Stimulated activated CD8-positive, alpha-beta memory T cell treated with anti-CD3 and anti-CD28 coated beads, Interleukin-4, amount 100 ng/mL, for 24 hours (primary cell): Measurements from ENCODE around the gene NPB.
A peak's percentile ranks its signal among the peaks of the same experiment; 100 is the strongest.
"Not testable (repeated sequence)": the region's sequence is repeated elsewhere in the genome, so short reads cannot be mapped to it uniquely, and the experiment has no call there.

ENCODE experiments used
- DNase-seq: peaks from one replicate; pipeline ENCODE4 v3.0.0-alpha.2; 2020; ENCODE audit warnings: low read depth

Gene NPB

DNA sequence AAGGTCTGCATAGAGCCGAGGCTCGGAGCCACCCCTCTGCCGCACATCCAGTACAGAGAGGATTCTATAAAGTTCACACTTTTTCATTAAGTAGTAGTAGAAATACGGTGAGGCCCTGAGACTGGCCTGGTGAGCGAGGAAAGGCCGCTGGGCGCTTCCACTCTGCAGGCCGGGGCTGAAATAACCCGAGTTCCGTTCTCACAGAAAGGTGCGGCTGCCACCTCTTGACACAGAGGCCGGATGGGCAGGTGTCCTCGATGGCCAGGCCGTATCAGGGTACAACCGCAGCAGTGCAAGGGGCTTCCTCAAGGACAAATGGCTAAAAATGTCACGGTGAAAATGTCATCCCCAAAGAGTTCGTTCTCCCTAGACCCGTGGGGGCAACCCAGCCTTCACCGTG lies 9.9 kb downstream of the NPB start:
- no peak for DNase-seq

DNA sequence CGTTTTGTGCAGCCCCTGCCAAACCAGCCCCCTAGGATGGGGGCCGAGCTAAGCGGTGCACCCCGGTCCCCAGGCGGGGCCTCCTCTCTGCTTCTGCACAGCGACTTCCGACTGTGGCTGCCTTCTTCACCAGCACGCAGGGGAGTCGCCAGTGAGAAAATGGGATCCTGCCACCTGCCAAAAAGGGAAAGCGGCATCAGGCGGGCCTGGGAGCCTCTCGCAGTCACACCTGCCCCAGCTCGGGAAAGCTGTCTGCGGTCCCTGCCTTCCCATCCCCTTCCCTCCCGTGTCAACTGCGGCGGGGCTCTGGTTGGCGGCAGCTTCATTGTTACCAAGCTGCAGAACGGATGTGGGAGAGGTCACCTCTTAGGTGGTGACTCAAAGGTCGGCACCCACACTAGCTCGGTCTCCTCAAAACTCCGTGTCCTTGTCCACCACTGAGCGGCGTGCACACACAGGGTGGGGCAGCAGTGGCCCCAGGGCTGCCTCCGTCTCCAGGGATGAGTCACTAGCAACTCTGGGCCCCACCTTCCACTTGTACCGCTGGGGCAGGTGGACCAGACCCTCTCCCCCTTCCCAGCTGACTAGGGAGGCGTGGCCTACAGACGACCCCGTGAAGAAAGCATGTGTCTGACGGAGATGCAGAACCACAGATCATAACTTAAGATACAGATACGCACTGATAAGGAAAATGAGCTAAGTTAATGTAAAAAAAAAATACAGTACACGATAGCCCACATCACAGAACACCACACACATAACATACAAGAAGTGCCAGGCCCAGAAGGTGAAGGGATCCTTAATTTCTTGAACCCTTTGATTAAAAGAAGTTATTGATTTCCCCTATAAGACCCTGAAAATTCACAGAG lies 10.6 kb downstream of the NPB start:
- DNase-seq, result no peak

DNA sequence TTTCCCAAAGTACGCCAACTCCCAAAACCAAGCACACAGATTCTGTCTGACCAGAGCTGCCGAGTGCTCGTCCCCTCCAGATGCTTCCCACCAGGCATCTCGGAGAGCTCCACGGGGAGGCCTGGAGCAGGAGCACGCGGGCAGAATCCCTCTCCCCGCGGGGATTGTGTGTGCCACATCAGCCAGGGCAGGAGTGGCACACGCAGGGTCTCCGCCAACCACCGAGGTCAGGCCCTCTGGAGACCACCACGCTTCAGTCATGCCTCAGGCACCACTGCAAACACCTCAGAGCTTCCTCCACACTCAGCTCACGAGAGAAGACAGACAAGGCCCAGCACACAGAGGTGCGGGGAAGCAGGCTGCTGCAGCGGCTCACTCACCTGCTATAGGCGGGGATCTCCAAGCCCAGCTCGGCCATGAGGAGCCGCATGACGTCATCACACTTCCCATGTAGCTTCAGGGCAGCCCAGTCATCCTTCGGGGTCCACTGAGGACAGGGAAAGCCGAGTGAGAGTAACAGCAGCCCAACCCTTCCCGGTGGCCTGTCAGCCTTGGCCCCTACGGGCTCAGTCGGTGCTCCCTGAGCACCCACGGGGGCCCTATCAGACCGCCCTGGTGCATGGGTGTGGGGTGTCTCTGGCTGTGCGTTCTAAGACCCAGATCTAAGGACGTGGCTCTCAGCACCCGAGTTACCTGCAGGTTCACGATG lies 11.5 kb downstream of the NPB start:
- DNase-seq, result no peak

DNA sequence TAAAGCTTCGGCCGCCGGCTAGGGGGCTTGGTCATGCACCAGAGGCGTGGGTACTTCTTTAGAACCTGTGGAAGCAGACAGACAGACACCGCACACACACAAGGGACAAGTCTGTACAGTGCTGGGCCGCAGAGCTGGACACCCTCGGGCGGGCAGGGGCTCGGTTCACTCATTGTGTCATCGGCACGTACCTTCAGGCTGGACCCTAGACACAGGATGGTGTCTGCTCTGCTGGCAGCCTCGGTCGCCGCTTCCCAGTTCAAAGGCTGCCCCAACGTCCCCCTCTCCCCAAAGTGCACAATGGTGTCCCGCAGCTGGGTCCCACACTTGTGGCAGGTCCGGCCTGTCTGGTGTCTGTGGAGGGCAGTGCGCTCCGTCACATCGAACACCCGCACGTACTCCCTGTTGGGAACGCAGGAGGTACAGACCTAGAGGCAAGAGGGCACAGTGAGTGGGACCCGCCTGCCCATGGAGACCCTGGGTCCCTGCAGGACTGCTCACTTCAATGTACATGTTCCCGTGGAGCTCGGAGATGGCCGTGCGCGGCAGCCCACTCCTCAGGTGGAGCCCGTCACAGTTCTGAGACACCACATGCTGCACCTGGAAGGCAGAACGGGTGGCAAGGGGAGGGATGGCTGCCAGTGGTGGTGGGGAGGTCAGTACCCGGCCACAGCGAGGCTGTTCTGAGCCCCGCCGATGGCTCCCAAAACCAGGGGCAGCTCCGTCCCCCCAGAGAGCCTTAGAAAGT lies 12.2 kb downstream of the NPB start:
- DNase-seq, result no peak

DNA sequence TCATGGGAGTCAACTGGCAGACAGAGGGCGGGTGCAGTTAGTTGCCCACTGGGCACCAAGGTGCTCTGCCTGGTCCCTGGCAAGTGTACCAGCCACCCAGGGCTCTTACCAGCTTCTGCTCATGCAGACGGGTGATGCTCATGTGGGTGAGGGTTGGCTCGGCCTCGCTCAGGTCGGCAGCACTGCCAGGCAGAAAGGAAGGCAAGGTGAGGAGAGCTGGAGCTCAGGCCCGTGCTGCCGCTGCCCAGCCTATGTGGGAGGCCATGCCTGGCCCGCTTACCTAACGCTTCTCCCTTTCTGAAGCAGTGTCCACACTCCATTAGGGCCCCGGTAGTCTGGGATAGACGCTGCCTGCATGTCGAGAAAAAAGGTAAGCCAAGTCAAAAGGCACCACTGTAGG lies 13.3 kb downstream of the NPB start:
- DNase-seq, result no peak

DNA sequence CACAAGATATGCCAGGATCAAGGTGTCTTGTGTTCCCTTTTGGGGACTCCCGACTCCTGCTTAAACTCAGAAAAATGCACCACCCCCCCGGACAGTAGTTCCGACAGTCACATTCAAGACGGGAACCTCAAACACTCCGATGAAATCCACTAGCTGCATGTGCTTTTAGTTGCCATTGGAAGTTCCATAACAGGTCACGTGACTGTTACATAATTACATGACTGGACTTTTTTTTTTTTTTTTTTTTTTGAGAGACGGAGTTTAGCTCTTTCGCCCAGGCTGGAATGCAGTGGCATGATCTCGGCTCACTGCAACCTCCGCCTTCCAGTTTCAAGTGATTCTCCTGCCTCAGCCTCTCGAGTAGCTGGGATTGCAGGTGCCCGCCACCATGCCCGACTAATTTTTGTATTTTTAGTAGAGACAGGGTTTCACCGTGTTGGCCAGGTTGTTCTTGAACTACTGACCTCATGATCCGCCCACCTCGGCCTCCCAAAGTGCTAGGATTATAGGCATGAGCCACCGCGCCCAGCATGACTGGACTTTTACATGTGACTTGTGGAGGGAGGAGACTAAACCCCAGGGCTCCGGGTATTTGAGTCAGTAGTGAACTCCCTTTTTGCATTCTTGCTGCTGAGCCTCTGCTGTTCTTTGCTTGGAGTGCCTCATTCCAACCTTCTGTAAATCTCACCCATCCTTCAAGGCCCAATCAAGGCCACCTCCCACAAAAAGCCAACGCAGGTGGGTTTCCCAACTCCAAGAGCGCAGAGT lies 14.4 kb downstream of the NPB start:
- DNase-seq, result no peak

DNA sequence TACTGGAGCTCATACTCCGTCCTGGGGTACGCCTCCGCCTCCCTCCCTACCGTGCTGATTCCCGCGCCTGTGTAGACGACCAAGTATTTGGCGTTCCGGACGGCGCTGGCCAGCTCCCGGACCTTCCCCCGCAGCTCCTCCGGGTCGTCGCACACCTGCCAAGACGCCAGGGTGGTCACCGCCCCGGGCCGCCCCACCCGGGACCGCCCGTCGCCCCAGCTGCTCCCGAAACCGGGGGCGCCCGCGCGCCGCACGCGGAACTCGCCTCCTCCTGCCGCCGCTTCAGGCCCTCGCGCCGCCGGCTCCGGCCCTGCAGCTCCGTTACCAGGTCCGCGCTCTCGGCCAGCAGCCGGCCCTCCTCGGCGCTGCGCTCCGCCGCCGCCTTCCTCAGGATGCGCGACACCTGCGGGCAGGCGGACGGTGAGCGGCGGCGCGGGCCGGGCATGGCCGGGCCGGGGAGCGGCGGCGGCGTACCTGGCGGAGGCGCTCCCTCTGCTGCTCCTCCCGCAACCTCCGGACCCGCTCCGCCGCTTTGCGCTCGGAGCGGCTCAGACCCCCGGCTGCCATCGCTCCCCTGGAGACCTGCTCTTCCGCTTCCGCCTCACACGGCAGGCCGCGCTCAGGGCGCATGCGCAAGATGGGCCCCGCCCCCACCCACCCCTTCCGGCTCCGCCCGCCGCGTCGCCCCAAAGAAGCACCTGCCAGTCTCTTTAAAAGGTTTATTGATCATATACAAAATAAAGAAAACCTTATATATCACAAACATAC lies 15.7 kb downstream of the NPB start, which contains the start of gene SIRT7:
SIRT7 (minus strand) TSS at position 612 of the 768 bp plus-strand sequence; CDS start at position 567, 45 bp downstream.
- peak; percentile 63 for DNase-seq

DNA sequence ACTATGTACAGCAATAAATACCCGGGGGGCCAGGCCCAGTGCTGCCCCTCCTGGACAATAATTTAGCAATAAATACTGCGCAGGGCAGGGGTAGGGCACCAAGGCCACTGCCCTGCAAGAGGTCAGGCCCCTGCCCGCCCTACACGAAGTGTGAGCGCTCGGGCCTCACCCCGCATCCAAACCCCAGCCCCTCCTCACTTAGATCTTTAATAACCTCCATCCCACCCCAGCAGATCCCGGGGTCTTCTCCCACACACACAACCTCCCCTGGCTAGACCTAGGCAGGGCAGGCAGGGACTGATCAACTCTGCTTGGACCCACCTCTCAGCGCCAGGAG lies 16.3 kb downstream of the NPB start:
- DNase-seq, result not testable (repeated sequence)

DNA sequence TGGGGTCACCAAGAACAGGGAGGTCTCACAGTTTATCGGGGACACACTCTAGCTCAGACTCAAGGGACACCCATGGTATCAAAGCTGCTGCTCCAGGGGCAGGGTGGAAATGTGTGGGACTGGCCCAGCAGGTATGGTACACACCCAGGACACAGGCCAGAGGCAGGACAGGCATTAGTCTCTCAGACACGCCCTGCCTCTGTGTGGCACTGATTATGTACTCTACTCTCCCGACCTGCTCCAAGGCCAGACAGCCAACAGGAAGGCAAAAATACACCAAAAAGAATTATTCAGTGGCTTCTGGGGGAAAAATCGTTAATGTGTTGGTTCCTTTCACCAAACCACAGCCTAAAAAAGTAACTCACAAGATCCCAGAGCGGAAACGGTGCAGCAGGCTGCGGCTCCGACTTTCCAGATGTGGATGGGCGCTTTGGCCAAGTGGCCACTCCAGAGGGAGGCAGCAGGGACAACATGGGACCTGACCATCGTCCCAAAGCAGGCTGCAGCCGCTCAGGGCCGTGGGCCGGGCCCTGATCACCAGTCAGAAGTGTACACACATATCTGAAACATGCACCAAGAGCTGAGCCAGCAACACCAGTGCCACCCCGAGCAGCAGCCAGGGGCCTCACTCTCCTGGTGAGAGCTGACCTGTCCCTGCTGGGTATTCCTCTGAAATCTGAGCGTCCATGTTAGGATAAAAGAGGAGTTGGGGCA lies 17.0 kb downstream of the NPB start:
- no peak for DNase-seq

DNA sequence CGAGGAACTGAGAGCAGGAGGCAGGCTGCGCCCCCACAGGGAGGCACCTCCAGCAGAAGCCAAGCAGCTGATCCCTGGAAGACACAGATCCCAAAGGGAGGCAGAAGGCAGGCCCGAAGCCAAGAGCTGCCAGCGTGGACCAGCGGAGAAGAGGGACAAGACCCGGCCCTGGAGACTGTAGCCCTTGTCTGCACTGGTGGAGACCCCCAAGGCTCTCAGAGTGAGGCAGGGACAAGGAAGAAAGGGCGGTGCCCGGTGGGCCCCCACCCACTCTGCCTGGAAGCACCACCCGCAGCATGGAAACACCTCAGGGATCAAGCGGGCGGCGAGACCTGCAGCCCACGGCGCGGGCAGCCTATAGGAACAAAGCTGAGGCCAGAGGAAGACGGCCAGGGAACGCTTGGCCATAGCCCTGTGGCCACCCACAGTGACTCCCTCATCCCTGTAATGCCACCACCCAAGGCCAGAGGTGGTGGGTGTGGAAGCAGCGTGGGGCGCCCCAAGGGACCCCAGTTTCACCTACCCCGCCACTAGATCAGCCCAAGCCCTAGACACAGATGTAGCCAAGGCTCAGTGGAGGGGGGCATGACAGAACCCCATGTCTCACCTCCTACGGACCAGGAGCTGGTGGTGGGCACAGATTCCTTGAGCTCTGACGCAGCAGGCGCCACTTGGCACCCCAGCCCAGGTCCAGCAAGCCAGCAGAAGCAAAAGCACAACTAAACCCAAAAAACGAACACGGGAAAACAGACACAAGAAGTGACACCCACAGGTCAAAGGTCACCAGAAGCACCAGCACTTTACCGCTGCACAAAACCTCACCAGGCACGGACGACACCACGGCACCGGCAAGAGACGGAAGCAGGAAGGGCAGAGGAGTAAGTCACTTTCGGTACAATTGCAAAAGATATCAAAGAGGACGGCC lies 18.8 kb downstream of the NPB start:
- DNase-seq, result no peak

DNA sequence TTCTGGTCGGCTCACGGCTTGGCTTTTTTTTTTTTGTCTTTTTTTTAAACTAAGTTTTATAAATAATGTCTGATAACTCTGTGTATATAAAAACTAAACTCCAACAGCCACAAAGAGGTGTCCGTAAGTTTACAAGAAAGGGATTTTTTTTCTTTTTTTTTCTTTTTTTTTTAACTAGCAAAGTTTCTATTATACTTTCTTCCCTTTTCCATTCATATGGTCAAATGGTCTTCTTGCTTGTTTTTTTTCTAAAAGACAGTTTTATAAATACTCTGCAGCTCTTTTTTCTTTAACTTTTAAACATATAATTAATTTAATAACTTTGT lies 19.5 kb downstream of the NPB start:
- no peak for DNase-seq

DNA sequence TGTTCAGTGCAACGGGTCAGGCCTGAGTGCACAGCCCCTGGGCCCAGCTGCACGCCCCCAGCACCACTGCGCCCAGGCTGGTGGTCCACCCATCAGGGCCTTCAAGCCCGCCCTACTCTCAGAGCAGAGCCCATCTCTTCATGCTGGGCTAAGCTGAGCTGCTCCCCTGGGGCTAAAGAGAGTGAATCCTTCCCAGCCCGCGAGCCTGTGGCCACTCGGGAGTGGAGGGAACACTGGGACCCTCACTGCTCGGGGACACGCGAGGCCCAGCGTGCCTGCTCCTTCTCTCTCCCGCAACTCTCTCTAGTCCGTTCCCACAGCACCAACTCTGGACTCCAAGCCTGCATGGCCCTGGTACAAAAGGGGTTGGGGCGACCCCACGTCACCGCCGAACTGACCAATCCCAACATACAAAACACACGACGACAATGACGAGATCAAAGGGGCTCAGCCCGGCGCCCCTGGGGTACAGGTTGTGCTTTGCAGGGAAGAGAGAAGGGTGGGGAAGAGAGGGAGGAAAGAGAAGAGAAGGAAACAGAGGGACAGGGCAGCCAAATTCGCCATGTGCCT lies 20.0 kb downstream of the NPB start:
- DNase-seq, result no peak

DNA sequence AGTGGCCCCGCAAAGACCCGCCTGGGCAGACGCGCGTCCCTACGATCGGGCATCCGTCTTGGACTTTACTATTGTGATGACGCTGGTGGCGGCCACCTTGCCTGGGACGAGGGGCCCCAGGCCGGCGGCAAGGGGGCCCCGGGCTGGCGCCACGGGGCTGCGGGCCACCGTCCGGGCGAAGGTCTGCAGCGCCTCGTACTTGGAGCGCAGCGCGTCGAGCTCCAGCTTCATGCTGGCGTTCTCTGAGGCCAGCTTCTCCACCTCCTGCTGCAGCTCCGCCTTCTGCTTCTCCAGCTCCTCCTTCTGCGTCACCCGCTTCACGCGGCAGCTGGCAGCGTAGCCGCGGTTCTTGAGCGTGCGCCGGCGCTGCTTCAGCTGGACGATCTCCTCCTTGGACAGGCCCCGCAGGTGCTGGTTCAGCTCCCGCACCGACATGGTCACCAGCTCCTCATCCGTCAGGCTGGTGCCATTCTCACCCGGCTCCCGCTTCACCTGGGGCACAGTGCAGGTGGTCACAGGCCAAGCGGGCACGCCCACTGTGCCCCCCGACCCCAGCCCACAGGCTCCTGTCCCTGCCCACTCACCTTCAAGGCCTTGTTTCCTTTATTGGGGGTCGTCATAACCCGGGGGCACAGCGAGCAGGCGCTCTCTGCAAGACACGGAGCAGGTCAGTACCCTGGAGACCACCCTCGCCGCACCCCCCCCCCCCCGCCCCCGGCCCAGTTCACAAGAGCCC lies 20.7 kb downstream of the NPB start:
- DNase-seq, result no peak

DNA sequence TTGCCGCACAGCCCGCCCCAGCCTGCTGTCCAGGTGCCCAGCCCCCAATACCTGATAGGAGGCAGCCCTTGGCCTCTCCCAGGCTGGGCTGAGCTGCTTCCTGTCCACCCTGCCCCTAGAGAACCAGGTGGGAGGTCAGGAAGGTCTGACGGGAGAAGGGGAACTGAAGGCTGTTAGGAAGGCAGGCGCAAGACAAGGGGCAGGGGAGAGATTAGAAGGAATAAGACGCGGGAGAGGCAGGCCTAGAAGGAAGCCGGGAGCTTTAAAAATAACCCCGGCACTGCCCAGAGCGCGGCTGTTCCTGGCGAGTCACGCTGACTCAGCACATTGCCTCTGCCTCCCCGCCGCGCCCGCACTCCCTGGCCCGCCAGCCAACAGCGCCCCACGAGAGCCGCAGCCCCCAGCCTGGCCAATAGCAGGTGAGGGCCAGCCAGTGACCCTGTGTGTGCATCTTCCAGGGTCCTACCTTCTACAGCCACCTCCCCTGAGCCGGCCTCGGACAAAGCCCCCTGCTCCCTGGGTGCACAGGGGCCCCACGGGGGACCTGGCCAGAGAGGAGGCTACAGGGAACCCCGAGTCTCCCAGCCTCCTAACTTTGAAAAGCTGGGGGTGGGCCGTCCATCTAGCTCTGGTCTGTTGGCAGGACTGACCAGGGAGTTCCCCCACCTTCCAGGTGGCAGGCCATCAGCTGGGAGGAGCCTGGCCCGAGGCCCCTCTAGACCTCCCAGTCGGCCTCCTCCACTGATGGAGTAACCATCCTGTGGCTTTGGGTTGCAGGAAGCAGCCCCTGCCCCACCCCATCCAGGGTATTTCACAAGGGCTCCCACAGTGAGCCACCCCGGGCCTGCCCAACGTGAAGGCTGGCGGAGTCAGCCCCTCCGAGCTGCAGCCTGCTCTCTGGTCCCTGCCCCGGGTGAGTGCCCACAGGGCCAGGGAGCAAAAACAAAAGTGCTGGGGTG lies 21.5 kb downstream of the NPB start:
- DNase-seq, result no peak

DNA sequence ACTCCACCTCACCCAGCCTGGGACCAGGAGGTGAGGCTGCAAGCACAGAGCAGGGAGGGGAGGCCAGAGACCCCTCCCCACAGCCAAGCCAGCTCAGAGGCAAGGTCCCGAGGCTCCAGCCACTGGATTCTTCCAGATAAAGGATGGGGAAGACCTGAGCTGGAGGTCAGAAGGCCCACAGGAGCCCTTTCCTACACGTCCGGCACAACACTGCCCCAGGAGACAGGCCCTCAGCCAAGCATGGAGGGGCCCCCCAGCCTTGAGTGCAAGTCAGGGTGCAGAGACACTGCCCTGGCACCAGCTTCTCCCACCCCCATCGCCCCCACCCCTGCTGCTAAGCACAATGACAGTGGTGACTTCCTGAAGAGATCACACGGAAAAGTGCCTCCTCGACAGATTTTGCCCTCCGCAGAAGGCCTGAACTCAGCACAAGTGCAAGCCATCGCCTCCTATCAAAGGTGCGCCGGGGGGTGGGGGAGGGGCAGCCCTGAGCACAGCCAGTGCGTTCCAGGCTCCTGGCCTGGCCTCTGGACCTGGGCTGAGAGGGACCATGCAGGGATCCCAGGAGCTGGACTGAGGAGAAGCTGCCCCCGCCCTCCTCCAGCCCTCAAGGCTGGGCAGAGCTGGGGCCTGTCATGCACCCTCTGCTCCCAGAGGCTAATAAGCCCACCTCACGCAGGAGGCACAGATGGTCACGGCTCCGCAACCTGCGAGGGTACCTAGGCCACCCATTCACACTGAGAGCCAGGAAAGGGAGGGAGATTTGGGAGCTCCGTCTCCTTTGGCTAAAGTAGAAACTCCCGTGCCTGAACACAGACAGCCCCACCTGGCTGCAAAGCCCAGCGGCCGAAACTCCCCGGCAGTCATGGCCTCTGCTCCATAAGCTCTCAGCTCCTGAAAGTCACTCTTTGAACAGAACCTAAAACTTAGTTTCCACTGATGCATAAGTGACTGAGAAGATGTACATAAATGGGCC lies 22.8 kb downstream of the NPB start:
- DNase-seq, result no peak

DNA sequence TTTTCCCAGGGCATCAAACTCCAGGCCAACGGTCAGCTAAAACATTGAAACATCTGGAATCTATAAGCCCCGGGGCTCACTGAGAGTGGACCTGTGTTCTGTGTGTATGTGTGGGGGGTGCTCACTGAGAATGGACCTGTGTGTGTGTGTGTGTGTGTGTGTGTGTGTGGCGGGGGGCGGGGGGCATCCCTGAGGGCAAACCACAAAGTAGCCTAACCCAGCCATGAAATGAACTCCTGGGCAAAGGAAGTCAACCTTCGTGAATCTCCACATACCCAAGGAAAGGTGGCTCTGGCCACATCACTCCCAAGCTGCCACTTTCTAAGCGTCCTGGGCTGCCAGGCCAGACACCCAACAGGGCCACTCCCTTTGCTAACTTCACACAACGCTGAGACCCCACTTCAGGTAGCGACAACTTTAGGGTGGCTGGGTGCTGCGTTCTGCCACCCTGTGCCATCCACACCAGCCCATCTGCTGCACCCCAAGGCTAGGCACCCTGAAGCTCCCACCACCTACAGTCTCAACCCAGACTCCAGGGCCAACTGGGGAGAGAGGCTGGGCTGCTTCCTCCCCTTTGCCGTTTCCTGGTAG lies 23.9 kb downstream of the NPB start:
- DNase-seq, result no peak
